Jurkat, Clone E6-1 (cell line): Measurements from ENCODE around the gene SV2B.
A peak's percentile ranks its signal among the peaks of the same experiment; 100 is the strongest.

Experiments
- DNase-seq: peaks from one replicate; pipeline ENCODE4 v3.0.0-alpha.2; 2011; ENCODE audit warnings: low read depth, low spot score
- H3K4me3 ChIP-seq: 2 replicates; pipeline ENCODE4 v1.5.1; 2011; ENCODE audit warnings: mild to moderate bottlenecking, low read length, control low read depth, moderate library complexity

The SV2B gene

DNA sequence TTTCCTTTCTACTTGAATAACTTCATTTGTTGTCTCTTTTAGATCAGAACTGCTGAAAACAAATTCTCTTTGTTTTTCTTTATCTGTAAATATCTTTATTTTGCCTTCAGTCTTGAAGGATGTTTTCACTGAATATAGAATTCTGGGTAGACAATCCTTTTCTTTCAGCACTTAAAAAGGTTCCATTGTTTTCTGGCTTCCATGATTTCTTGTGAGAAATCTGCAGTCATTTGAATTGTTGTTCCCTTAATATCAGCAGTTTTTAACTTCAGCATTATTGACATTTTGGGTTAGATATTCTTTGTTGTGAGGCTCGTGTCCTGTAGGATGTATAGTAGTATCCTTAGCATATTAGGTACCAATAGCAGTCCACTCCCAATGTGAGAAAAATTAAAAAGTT lies 65.8 kb downstream of the SV2B start:
- DNase-seq, result no peak
- H3K4me3 ChIP-seq, result no peak overlapping the region

DNA sequence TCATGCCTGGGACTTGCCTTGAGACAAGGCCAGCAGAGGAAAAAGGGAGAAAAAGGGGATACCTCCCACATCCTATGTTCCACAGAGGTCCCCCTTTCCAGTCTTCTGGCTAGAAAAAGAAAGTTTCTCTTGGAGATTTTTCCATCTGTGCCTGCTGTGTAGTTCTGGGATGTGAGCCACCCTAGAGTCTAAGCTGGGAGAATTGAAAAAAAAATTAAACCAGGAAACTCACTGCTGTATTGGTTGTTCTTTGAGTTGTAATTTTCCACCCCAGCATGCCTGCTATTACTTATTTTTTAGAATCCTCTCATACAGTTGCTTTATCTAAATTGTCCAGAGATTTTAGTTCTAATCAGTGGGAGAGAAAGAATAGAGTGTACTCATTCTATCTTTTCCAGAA lies 68.4 kb downstream of the SV2B start:
- DNase-seq, result no peak
- no peak overlapping the region for H3K4me3 ChIP-seq

- DNase-seq, result no peak
- H3K4me3 ChIP-seq, result no peak overlapping the region
These were observed 71.3 kb downstream of the SV2B start for GRCh38 chr15:91171334-91171733.

DNA sequence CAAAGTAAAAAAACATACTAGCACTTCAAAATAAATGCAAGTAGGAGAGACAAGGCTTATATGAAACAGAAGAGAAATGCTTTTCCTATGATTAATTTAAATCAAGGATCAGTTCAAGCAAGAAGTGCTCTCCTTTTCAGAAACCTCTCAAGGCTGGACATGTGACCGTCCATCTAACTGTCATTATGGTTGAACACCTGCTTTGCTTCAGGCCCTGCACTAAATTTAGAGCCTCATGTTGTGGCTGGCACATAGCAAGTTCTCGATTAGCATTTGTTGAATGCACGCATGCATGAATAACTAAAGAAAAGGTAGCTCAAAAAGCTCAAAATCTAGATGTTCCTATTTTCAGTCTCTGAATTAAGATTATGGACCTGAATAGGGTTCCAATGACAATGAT lies 82.0 kb downstream of the SV2B start:
- DNase-seq, result no peak
- no peak overlapping the region for H3K4me3 ChIP-seq

- no peak for DNase-seq
- no peak overlapping the region for H3K4me3 ChIP-seq
These were observed 83.5 kb downstream of the SV2B start for GRCh38 chr15:91183596-91183995.

- H3K4me3 ChIP-seq, result no peak overlapping the region
- no peak for DNase-seq
These were observed 84.4 kb downstream of the SV2B start for GRCh38 chr15:91184441-91184840.

- peak; percentile 42 for DNase-seq
- no peak overlapping the region for H3K4me3 ChIP-seq
These were observed 87.0 kb downstream of the SV2B start for GRCh38 chr15:91186904-91187656.

- DNase-seq, result no peak
- no peak overlapping the region for H3K4me3 ChIP-seq
These were observed 92.2 kb downstream of the SV2B start for GRCh38 chr15:91192285-91192684.

- no peak overlapping the region for H3K4me3 ChIP-seq
- DNase-seq, result no peak
These were observed 92.8 kb downstream of the SV2B start for GRCh38 chr15:91192690-91193377.

GRCh38 chr15:91193378-91193720 lies 93.3 kb downstream of the SV2B start:
- no peak for DNase-seq
- H3K4me3 ChIP-seq, result no peak overlapping the region

DNA sequence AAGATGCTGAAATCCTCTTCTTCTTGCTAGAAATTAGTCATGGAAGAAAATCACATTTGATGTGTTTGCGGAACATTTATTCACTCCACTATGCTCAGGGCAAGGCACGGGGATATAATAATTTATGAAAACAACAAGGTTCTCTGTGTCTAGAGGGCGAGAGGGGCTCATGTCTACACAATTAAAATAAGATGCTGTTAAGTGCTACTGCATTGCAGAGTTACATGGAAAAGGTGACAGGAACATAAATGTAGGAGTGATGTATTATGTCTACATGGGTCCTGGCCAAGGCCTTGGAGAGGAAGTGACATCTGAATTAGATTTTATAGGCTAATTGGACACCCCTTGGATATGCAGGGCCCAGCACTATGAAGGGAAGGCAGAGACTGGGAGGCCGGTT lies 96.1 kb downstream of the SV2B start:
- no peak overlapping the region for H3K4me3 ChIP-seq
- no peak for DNase-seq

GRCh38 chr15:91196768-91197167 lies 96.7 kb downstream of the SV2B start:
- no peak for DNase-seq
- no peak overlapping the region for H3K4me3 ChIP-seq

GRCh38 chr15:91199511-91199910 lies 99.5 kb downstream of the SV2B start:
- no peak overlapping the region for H3K4me3 ChIP-seq
- no peak for DNase-seq

- no peak overlapping the region for H3K4me3 ChIP-seq
- no peak for DNase-seq
These were observed 100.2 kb downstream of the SV2B start for GRCh38 chr15:91200101-91200754.

DNA sequence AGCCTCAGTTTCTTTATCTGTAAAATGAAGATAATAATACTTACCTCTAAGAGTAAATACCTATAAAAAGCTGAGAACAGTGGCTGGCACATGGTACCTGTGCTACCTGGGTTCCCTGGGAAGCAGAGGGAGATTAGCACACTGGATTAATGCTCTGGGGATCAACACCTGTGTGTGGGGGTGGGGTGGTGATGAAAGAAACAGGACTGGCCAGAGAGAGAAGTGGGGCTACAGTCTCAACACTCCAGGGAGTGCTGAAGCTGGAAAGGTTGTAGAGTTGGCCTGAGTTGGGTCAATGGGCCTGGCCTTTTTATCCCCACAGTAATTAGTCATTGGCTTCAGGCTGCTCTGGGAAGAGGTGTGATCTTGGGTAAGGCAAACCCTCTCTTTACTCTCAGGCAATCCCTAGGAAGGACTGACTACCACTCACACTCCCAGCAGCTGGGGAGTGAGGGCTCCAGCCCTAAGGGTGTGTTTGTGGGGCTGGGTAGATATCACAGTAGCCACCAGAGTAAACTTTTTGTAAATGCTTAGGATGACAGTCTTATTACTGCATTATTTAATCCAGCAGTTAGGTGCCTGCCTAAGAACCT lies 102.5 kb downstream of the SV2B start:
- DNase-seq, result no peak
- no peak overlapping the region for H3K4me3 ChIP-seq

DNA sequence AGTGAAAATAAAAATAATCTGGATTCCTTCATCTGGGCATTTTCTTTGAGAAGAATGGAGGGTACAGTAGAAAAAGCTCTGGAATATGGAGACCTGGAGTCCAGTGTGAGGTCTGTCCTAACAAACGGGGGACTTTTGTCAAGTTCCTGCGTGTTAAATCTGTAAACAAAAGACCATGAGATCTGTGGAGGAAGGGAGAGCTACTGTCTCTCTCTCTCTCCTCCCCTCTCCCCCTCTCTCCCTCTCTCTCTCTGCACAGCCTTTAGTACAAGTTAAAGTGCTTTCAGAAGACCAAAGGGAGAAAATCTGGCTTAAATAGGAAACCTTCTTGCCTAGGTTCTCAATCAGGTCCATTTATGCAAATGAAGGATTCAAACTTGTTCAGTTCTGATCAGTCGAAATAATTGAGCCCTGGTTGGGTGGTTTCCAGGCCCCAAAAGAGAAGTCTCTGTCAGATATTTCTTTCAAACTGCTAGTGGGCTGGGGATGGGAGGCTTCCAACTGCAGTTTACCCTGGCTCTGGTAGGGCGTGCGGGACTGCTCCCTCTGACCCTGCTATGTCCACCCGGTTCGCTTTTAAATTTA lies 103.7 kb downstream of the SV2B start:
- DNase-seq, result no peak
- no peak overlapping the region for H3K4me3 ChIP-seq

GRCh38 chr15:91208371-91208770 lies 108.3 kb downstream of the SV2B start:
- no peak overlapping the region for H3K4me3 ChIP-seq
- DNase-seq, result no peak

DNA sequence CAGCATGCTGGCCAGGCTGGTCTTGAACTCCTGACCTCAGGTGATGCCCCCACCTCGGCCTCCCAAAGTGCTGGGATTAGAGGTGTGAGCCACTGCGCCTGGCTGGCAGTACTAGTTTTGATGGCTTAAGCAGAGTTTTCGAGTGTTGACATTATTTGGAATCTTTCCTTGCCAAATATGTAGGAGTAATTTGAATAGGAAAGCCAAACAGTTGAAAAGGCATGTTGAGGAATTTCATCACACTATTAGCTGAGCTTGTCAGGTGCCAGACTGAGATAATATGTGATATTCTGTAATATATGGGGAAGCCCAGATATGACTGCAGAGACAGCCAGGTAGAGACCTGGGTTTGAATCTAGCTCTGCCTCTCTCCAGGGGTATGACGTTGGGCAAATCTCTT lies 109.3 kb downstream of the SV2B start:
- DNase-seq, result no peak
- H3K4me3 ChIP-seq, result no peak overlapping the region

DNA sequence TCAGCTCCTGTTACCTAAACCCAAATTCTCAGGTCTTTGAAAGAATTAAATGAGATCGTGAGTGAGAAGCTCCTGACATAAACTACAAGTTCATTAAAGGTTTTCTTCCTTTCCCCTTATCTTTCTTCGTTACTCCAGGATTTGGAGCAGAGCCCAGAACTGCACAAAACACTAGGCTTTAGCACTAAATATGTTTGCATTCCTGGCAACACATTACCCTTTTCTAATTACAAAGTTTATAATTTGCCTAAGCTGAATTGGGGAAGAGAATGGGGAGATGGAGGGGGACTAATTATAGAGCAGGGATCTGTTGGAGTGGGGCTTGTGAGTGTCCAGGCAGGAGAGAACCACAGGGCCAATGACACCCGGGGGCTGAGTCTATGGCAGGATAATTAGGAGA lies 109.7 kb downstream of the SV2B start:
- DNase-seq, result no peak
- no peak overlapping the region for H3K4me3 ChIP-seq
